ENCODE measurements around the gene SYT14.
"Not testable (repeated sequence)": the region's sequence is repeated elsewhere in the genome, so short reads cannot be mapped to it uniquely, and the experiment has no call there.

The SYT14 gene

DNA sequence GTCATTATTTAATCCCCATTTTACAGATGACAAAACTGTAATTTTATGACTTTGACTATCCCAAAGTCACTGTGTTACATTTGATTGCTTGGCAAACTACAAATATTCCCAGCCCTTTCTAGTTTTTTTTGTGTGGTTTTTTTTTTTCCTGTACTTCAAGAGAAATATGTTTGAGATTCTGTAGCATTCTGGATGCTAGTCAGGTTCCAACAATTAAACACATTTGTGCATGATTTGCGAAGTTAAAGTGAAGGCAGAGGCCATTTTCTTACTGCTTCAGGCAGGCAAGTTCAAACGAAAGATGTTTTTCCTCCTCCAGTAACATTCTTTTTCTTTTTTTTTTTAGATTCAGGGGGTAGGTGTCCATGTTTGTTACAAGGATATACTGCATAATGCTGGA is 186.7 kb downstream of the SYT14 start:
- no peak for DNase-seq

DNA sequence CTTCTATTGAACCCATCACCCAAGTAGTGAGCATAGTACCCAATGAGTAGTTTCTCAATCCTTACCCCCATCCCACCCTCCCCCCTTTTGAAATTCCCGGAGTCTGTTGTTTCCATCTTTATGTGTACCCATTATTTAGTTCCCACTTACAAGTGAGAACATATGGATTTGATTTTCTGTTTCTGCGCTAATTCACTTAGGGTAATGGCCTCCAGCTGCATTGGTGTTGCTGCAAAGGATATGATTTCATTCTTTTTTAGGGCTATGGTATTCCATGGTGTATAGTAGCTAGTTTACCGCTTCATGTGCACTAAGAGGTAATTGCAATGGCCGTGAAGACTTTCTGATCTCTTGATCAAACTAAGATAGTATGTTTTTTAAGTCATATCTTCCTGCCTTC is 187.1 kb downstream of the SYT14 start:
- DNase-seq, result no peak

DNA sequence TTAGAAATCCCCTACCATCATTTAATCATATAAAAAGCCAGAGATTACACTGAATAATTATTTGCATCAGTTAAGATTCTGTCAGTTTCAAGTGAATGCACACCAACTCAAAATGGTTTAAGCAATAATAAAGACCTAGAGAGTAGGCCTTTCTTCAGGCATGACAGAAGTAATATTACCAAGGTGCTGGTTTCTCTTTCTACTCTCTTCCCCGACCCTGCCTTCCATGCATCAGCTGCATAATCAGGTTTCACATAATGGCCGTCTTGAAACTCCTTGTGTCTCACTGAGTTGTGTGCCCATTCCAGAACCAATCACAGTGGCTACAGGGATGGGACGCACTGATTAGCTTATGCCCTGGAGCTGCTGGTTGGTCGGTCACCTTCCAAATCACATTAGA is 191.1 kb downstream of the SYT14 start:
- DNase-seq, result no peak

DNA sequence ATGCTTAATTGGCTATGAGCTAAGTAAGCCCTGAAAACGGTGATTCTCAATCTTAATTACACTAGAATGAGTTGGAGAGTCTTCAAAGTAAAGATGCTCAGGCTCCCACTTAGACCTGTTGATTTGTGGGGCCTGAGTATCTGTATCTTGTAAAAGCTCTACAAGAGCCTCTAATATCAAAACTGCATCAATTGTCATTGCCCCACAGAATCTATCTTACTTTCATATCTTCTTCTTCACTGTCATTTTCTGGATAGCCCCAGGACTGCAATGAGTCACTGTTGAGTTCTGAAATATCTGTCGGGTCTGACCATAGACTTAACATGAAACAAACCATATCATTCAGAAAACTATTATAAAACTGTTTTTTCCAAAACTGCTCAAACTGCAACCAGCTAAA is 191.7 kb downstream of the SYT14 start:
- no peak for DNase-seq

DNA sequence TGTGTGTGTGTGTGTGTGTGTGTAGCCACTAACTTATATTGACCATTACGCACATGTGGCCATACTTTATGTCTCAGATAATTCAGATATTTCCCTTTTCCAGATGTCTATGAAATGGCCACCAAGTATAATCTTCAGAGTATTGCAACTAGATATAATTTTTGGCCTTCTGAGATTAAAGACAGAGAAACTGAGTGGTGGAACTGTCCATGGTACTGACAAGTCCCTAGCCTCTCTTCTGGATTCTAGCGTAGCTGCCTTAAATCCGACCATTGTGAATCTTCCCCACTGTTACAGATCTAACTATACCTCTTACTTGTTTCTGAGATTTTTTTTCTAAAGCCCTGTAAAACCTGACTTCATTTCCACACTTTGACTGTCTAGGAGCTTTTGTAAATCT is 194.6 kb downstream of the SYT14 start:
- no peak for DNase-seq

DNA sequence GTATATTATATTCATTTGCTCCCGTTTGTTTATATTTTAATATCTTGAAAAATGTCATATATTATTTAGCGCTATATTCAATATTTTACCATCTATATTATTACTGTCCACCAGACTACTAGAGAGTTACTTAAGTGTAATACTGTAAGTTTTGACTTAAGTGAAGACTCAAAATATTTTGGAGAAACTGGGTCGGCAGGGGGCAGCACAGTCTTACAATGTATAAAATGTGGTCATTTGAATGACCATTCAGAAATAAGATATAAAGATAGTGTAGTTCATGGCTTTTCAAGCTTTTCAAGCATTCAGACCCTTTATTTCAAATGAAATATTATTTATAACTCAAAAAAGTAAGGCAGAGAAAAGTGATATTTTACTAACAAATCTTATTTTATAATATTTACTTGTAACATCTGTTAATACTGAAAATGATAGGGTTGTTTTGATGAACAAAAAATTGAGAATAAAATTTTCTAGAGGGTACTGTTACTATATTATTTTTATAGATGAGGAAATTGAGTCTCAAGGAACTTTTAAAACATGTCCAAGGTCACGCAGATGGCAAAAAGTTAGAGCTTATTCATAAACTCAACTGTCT is 205.5 kb downstream of the SYT14 start:
- DNase-seq, result no peak

DNA sequence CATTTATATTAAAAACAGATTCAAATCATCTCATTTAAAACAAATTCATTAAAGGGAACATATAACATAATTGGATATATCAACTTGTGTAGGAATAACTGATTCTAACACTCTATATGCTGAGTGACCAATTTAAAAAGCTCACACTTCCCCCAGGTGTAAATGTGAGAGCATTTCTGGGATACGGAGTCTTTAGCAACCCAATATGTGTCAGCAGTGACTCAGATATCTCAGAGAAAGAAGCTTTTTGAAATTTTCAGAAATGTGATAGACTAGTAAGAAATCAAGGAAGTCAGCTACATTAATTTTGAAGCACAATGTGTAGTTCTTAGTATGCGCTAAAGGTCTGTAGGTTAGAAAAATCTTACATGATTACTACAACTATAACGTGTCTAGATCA is 206.7 kb downstream of the SYT14 start:
- DNase-seq, result no peak

DNA sequence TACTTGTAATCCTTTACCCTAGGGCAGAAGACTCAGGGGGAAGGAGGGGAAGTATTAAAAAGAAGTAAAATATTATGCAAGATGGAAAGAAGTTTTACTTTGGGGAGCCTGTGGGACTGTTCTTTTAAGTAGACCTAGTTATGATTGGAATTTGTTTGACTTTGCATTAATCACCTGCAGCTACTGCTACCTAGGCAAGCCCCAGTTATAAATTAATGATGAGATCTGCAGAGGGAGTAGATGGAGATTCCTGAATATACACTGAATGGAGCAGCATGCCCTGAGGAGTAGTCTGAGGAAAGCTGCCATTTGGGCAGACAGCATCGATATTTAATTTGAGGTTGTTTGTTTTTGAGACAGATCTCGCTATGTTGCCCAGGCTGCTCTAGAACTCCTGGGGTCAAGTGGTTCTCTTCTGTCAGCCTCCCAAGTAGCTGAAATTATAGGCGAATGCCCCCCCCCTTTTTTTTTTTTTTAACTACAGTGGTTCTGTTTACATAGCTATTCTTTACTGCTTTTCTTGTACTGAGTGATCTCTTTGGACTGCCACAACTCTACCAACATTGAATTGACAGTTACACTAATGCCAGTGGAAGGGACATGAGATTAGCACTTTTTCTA is 213.1 kb downstream of the SYT14 start:
- no peak for DNase-seq

DNA sequence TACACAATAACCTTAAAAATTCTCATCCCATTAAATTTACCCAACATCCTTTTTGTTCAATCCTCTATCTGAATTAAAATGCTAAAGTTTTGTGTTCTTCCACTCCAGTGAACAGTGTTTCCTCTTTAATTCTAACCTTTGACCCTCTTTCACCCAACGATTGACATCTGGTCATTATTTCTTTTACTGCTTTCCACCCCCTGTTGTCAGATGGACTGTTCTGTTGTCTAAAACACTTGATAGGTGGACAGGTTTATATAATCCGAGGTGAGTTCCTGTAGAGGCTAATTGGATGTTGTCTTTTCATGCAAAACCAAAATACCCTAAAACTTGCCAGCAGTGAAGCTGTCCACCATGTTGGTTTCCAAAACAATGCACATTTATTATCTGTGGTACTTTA is 221.2 kb downstream of the SYT14 start:
- no peak for DNase-seq

DNA sequence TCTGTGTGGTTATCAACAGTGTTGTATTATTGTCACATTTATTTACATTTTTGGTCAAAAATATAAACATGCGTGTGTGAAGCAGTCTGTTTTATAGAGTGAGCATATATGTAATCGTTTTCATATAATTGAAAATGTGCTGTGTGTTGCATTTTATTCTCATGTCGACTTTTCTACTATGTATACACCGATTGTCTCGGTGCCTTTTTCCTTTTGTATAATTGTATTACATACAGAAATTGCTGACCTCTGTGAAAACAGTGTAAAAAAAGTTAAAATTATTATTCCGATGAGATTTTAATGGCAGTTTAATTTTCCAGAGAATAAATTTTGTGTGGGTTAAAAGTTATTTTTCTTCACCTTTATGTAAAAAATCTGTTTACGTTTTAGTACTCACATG is 232.2 kb downstream of the SYT14 start:
- DNase-seq, result no peak

DNA sequence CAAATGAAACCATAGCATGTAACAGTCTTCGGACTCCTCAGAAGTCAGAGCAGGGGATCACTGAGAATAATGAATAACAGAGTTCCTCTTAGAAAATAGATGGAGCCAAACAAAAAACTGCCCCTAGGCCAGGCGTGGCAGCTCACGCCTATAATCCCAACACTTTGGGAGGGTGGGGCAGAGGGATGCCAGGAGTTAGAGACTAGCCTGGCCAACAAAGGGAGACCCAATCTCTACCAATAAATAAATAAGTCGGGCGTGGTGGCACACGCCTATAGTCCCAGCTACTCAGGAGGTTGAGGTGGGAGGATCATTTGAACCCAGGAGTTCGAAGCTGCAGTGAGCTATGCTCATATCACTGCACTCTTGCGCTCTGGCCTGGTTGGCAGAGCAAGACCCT is 236.1 kb downstream of the SYT14 start:
- DNase-seq, result no peak

DNA sequence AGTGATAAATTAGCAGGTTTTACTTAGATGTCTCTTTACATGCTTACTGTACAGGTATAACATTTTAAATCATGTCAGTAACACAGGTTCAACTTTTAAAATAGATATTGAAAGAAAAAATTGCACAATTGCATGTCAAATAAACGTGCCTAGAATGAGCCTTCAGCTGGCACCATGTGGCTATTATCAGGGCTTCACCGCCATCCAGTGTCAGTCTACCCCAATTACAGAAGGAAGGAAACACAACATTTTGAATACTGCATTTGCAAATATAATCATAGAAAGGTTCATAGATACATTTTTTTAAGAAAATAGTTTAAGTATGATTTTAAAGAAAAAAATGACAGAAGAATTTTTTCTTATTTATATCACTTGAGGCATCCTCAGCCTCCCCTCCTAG is 247.0 kb downstream of the SYT14 start:
- DNase-seq, result no peak

DNA sequence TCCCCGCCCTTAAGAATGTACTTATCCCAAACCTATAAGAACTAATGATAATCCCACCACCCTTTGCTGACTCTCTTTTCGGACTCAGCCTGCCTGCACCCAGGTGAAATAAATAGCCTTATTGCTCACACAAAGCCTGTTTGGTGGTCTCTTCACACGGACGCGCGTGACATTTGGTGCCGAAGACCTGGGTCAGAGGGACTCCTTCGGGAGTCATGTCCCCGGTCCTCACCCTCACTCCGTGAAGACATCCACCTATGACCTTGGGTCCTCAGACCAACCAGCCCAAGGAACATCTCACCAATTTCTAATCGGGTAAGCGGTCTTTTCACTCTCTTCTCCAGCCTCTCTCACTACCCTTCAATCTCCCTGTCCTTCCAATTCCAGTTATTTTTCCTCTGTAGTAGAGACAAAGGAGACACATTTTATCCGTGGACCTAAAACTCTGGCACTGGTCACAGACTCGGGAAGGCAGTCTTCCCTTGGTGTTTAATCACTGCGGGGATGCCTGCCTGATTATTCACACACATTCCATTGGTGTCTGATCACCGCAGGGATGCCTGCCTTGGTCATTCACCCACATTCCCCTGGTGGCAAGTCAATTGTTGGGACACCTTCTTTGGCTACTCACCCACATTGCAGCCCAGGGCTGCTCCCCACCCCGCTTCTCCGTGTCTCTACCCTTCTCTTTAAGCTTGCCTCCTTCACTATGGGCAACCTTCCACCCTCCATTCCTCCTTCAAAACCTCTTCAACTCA is 250.0 kb downstream of the SYT14 start:
- not testable (repeated sequence) for DNase-seq

DNA sequence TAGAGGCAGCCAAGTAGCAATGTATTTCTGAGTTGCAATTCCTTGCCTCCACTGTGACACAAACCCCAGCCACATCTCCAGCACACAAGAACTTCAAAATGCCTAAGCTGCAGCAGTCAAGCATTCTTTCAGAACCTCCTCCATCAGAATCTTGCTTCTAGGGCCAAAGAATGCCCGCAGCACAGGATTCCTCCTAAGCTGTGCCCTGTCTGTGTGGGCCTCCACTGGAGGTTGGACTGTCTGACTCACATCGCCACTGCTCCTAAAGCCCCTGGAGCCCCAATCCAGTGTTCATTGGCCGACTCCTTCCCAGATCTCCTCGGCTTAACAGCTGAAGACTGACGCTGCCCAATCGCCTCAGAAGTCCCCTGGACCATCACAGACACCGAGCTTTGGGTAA is 251.4 kb downstream of the SYT14 start:
- DNase-seq, result no peak

DNA sequence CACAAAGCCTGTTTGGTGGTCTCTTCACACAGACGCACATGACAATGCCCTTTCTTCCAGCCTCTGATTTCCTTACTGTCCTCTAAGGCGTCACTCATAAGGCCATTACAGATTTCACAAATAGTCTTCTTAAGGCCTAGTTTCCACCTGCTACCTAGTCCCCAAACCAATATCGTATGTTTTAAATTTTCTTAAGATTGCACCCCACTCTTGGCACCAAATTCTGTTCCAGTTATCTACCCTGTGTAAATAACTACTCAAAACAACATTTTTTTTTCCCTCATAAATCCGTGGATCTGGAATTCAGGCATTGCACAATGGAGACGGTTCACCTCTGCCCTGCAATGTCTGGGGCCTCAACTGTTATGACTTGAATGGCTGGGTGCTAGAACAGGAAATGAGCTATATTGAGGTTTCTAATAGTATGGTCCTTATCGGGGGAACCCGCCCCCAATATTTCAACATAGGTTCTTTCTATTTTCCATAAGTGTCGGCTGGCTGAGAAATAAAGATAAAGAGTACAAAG is 257.7 kb downstream of the SYT14 start:
- DNase-seq, result no peak

DNA sequence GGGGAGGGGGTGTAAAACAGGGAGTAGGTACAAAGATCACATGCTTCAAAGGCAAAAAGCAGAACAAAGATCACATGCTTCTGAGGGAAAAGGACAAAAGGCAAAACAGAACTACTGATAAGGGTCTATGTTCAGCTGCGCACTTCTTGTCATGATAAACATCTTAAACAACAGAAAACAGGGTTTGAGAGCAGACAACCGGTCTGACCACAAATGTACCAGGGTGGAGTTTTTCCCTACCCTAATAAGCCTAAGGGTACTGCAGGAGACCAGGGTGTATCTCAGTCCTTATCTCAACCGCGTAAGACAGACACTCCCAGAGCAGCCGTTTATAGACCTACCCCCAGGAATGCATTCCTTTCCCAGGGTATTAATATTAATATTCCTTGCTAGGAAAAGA is 258.2 kb downstream of the SYT14 start:
- DNase-seq, result not testable (repeated sequence)

DNA sequence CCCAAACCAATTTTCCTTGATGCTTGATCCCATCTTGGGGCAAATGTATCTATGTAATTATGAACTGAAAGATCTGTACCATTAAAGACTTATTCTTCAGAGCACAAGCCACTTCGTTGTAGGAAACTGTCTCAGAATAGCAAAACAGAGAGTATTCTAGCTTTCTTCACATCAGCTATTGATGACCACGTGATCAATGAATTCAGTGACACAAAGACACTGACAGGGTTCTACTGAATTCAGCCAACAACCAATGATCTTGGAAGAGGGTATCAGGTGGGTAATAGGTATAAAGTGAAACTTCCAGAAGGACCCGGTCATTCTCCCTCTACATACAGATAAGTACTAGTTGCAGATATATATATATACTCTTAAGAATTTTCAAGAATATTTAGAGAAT is 260.8 kb downstream of the SYT14 start:
- no peak for DNase-seq

DNA sequence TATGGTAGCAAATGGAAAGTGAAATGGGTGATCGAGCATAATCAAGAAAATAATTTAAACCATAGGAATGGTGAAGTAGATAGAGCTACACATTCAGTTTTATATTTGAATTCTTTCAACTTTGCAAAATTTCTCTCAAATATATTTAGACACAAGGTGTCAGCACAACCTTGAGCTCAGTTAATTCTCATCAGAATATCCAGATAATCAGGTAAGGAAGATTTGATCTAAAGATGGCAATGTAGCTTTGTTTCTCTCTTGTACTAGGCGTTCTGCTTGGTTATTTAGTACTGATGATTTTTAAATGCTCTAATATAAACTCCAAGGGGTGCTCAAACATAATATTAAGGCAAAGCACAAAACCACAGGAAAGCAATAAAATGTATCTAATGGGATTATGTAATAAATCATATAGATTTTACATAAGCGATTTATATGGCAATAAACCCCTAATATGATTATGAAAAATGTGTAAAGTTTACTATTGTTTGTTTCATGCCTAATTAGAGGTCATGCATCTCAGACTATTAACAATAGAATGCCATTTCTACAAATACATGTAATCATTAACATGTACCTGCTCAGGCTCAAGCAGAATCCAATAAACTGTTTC is 262.2 kb downstream of the SYT14 start:
- no peak for DNase-seq

DNA sequence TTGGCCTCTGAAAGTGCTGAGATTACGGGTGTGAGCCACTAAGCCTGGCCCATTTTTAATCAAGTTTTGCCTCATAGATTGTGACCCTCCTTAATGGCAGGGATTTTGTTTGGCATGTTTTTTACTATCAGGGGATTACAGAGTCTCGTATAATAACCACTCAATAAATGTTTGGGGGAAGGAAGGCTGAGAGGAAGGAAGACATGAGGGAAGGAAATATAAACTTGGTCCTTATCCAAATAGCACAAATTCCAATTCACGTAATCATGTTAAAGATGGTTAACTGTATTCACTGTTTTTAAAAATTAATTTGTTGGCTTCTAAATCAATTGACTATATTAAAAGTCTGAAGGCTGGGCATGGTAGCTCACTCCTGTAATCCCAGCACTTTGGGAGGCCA is 263.7 kb downstream of the SYT14 start:
- DNase-seq, result no peak

DNA sequence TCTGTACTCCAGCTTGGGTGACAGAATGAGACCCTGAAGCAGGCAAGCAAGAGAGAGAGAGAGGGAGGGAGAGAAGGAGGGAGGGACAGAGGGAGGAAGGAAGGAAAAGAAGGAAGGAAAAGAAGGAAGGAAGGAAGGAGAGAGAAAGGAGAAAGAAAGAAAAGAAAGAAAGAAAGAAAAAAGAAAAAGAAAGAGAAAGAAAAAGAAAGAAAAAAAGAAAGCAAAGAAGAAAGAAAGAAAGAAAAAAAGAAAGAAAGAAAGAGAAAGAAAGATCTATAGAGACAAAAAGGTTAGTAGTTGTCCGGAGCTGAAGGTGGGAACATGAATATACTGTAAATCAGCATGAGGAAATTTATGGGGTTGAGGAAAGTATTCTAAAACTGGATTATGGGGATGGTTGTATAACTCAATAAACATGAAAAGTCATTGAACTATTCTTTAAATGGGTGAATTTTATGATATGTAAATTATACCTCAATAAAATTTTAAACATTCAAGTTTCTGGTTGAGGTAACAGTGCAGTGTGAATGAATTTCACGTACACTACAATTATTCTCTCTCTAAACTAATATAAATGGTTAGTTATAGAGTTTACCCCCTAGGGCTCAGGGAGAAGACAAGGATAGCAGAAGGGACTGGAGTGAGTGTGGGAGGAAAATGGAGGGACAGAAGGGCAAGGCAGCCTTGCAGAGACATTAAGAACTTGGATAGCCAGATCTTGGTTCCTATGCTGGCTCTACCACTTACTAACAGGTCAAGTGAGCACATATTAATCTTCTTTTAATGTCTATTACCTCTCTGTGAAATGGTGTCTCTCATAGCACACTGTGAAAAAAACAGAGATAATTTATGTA is 269.8 kb downstream of the SYT14 start:
- DNase-seq, result no peak

DNA sequence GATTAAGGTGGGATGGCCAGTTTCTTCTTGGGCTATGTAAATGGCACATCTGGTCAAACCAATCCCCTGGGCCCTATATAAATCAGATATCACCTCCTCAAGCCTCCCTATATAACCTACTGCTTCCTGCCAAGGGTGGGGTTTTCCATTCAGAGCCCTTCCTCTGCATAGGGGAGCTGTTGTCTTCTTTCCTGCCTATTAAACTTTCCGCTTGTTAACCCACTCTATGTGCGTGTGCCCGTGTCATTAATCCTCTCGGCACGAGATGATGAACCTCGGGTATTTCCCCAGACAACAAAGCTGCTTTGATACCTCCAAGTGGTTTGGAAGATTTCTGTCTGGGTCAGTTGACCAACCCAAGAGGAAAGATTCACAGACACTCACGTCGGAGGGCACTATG is 275.3 kb downstream of the SYT14 start:
- DNase-seq, result no peak

DNA sequence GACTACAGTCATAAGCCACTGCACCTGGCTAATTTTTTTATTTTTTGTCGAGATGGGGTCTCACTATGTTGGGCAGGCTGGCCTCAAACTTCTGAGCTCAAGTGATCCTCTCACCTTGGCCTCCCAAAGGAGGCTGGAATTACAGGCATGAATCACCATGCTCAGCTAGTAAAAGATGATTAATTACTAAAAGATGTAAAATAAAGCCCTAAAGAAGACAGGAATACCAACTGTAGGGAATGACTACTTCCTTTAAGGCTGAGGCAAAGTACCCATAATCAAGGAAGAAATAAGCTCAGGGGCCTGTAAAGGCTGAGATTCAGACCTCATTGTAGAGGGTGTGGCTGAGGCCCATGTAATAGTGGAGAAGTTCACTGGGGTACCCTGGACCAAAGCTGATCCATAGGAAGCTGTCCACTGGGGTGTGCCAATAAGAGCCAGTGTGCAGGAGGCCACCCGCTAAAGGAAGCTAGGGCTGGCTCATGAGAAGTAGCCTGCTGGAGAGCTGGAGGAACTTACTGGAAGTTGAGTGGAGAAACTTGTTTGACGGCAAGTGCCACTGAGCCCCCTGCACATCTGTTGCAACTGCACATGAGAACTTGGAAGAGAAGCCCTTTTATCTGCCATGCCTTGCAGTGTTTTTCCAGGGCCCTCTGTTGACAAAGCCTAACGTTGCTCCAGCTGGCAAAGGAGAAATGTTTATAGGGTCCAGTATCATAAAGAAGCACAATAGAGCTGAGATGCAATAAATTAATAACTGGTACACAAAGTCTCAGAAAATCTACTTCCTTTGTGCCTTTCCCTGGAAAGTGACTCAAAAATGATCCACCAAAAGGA is 276.8 kb downstream of the SYT14 start:
- DNase-seq, result no peak

Data from cortex of kidney (tissue), 1 donor.